GM18519 (cell line): ENCODE results near the gene NPBWR2.

ENCODE experiments used
- ATAC-seq: cut with Tn5 transposase; IDR thresholded peaks from one replicate; pipeline ENCODE4 v1.9.1; 2021; ENCODE audit warnings: mild to moderate bottlenecking, moderate library complexity; ENCODE audit not compliant: unreplicated experiment, low FRiP score

NPBWR2 gene, protein sequence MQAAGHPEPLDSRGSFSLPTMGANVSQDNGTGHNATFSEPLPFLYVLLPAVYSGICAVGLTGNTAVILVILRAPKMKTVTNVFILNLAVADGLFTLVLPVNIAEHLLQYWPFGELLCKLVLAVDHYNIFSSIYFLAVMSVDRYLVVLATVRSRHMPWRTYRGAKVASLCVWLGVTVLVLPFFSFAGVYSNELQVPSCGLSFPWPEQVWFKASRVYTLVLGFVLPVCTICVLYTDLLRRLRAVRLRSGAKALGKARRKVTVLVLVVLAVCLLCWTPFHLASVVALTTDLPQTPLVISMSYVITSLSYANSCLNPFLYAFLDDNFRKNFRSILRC

DNA sequence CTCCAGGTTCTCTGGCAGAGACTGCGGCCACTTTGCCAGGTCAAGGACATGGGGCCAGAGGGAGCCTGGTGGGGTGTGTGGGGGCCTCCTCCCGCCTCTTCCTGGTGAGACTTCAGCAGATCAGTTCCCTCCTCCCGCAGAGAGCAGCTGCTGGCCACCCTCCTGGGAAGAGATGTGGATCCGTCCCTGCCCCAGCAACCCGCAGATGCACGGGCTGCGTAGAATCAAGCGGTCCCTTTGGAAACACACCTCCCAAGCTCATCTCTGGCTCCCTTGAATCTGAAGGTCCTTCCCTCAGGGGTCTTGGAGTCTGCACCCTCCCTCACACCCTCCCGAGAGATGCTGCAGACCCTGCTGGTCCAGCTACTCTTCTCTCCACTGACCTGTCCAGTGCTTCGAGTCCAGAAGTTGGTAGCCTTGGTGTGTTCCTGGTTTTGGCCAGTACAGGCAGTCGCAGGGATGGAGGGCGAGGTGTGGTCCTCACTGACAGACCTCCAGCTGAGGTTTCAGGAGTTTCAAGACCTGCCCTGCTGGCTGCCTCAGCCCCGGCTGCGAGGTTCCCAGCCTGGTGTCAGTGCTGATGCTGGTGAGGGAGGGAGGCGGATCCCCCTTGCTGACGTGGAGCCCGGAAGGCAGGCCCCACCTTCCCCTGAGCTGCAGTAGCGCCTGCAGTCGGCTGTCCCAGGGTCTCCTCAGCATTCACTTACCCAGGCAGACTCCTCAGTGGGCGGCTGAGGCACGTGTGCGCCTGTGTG lies at the start of gene NPBWR2:
Gene NPBWR2 (minus strand): TSS at position 585 of the 755 bp plus-strand sequence. CDS start 734 bp downstream, outside the sequence.
- ATAC-seq, result no peak

DNA sequence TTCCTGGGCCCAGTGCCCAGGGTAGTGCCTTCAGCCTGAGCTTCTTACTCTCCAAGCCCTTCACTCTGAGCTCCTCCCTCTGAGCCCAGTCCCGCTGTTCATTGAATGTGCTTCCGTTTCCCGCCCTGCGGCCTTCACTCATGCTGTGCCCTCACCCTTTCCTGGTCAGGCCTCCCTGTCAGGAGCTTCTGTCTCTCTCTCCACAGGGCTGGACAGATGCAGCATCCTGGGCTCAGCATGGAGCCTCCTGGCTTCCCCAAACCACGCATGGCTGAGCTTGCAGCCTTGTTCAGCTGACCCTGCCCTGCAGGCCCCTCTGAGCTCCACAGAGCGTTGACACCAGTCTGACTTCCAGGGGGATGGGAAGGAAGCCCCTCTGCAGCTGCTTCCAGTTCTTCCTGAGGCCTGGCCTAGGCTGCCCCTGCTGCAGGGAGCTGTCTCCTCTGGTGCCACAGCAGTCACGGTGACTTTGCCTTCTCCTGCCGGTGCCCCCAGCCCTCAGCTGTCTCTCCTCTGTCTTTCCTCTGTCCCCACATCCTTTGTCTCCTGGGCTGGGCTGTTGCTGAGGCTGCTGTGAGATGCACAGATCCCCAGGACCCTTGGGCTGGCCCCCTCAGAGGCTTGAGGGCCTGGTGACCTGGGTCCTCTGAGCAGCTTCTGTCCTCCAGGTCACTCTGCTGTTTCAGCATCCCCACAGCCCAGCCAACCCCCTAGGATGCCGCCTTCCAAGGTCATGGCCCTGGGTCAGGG lies 48.9 kb upstream of the NPBWR2 start:
- no peak for ATAC-seq

DNA sequence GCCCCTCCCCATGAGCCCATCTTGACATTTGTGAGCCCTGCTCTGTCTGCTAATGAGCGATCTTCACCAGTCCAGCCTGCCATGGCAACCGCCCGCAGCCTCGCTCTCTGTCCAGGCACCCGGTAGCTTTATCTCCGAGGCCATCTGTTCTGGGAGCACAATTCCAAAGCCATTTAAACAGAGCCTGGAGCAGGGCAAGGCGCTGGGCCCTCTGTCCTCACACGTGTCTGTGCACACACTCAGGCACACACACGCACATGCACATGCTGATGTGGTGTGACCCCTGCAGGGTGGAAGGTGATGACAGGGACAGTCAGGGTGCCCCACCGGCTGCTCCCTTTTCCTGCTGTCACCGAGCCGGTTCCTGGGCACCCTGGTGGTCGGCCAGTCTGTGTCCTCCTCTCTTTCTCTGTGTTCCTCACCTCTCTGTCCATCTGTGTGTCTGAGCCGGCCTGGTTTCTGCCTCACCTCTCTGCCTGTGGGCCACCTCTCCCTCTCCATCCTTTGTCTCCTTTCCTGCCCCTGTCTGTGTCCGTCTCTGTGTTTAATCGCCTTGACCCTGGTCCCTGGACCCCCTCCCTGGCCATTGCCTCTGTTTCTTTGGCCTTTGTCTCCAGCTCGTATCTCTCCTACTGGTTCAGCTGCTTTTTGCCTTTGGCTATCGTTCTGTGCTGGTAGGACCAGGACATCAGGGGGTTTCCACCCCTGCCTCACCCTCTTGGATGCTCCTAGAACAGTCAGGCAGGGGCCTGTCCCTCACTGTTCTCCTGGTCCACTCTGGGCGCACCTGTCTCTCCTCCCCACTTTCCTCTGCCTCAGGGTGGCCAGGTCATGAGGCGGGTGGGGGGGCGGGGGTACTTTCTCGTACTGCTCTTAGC lies 48.1 kb upstream of the NPBWR2 start:
- no peak for ATAC-seq

DNA sequence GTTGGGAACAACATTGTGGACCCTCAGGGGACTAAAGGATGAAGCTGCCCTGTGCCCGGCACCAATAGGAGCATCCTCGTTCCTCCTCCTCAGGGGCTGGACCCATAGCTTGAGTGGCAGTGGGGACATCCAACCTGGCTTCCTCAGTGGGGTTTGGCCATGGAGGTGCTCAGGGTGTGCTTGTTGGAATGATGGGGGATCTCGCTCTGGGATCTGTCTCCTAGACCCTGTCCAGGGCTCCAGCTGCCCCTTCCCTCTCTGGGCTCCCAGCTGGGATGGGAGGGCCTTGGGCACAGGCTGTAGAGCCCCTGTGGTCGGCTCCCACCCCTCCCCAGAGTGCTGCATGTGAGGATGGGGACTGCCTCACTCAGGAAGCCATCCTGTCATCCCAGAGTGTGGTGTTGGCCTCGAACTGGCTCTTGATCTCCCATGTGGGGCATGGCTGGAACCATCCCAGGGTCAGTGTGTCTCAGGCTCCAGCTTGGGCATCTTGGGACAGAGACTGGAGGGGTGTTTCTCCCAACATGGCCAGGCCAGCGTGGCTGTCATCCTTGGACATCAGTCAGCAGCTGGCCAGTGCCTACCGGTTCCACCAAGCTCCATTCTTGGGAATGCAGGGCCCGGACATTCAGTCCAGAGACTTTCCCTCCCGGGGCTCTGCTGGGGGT lies 47.4 kb upstream of the NPBWR2 start:
- no peak for ATAC-seq

DNA sequence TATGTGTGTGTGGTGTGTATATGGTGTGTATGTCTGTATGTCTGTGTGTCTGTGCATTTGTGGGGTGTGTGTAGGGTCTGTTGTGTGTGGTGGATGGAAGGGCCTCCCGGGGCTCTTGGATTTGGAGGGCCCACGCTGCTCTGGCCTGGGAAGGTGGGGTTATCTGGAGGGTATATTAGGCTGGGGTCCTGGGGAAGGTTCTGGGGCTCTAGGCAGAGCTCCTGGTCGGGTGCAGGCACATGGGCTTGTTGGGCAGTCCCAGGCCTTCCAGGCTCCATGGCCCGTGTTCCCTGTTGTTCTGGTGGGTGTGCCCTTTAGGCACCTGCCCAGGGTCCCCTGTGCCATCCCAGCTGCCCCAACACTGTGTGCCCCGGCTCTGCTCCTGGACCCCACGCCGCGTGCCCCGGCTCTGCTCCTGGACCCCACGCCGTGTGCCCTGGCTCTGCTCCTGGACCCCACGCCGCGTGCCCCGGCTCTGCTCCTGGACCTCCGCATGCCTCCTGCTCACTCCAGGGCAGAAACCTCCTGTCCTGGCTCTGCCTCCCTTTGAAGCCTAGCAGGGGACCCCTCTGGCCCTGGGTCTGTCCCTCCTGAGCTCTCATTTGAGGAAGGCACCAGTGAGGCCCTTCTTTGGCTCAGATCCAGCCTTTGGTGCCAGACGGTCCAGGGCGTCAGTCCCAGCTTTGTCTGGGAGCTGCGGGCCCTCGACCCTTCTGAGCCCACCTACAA lies 46.7 kb upstream of the NPBWR2 start:
- ATAC-seq, result no peak

DNA sequence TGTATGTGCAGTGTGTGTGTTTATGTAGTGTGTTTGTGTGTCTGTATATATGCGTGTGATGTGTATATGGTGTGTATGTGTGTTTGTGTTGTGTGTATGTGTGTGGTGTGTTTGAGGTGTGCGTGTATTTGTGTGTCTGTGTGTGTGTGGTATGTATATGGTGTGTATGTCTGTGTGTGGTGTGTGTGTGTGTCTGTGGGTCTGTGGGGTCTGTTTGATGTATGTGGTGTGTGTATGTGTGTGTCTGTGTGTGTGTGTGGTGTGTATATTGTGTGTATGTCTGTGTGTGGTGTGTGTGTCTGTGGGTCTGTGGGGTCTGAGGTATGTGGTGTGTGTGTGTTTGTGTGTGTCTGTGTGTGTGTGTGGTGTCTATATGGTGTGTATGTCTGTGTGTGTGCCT lies 46.0 kb upstream of the NPBWR2 start:
- ATAC-seq, result no peak

DNA sequence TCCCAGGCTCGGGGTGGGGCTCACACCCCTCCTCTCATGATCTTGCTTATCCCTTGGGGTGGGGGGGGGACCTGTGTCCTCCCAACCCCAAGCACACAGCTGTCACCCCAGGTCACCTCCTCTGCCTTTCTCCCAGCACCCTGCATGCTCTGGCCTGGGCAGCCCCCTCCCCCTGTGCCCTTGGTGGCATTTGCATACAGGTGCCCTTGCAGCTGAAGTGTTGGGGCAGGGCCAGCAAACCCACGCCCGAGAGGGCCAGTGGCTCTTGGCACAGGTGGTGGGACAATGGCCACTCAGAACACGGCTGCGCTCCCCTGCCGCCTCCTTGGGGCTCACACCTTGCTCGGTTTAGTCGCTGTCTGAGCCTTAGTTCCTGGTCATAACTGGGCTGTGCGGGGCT lies 45.5 kb upstream of the NPBWR2 start:
- no peak for ATAC-seq

DNA sequence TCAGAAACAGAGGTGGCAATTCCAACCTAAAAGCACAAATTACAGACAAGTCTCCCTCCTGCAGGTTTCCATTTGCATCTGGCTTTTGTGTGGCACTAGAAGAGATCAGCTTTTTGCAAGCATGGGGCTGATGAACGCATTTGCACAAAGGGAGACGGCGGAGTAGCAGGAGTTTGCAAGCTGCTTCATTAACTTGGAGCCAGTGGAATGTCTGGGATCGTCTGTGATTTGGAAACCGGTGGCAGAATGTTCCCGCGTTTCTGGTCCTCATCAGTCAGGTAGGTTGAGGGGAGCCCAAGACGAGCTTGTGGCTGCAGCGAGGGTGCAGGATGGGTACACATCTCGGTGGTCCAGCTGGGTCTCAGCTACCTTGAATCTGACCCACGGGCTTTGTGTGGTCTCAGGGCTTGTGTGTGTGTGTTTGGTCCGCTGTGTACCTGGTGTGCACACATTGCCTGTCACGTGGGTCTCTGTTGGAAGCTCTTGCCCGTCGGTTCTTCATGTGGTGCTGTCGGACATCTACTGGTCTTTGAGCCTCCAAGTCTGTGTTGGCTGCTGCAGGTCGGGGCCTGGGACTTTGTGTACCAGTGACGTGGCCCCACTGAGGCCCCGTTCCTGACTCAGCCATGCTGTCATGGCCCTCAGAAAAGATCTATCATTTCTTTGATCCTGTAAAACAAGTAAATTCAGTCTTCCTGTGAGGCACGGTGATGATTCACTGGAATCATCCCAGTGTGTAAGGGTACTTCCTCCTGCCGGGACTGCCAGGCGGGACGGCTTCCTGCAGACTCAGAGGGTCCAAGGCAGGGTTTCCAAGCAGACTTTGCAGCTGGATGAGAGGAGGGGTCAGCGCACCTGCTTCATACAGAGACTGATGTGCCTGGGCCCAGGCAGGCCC lies 44.5 kb upstream of the NPBWR2 start:
- no peak for ATAC-seq

DNA sequence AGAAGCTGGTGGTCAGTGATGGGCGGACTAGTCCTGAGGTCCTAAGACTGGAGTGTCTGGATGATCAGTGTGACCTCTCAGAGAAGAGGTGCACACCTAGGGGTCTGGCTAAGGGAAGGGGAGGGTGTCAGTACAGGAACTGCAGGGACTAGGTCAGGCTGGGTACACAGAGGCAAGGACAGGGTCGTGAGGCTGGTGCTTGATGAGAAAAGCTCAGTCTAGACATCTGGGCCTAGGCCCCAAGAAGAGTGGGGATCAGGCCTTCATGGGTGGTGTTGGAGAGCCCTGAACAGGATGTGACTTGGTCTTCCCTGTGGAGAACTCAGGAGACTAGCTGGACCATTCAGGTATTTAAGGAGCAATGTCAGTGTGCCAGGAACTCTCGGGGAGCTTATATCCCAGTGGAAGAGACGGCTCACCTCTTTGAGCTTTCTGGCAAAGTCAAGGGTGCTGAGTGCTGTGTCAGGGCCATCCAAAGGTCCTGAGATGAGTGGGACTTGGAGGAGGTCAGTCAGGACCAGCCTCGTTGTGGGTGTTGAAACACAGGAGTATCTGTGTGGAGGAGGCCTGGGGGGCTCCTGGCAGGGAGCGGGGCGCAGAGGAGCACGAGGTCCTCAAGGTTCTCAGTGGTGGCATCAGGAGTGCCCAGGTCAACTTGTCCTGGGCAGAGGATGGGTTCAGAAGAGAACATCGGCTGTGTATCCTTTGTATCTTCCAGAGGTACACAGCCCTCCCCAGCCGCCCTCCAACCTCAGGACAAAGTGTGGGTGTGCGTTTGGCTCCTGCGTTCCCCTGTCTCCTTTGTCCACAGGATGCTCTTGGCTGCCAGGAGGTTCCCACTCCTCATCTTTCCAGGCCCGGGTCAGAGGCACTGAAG lies 43.6 kb upstream of the NPBWR2 start:
- no peak for ATAC-seq

DNA sequence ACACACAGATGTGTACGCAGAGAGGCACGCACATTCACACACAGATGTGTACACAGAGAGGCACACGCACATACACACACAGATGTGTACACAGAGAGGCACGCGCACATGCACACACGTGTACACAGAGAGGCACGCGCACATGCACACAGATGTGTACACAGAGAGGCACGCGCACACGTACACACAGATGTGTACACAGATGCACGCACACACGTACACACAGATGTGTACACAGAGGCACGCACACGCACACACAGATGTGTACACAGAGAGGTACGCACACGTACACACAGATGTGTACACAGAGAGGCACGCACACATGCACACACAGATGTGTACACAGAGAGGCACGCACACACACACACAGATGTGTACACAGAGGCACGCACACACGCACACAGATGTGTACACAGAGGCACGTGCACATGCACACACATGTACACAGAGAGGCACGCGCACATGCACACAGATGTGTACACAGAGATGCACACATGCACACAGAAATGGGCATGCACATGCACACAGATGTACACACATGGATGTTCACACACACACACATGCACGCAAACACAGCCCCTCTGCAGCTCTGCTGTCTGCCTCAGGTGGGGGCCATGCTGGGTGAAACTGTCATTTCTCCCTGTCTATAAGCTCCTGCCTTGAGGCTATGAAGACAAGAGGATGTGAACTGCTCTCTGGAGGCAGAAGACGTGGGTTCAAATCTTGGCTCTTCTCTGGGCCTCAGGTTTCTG lies 42.6 kb upstream of the NPBWR2 start:
- ATAC-seq, result no peak

DNA sequence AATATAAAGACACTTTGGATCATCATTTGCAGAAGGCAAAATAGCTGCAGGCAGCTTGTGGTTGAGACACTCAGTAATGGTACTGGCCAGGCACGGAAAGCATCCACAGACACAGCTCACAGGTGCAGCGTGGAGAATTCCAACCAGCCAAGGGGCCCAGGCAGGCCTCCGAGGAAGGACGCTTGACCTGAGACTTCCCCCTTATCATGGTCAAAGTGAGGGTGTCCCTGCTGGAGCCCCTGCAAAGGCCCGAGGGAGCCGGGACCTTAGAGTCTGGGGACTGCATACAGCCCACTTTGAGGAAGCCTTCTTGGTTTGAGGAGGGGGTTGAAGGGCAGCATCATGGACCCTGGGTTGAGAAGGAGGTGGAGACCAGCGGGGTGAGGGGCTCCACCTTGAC lies 41.8 kb upstream of the NPBWR2 start:
- no peak for ATAC-seq

DNA sequence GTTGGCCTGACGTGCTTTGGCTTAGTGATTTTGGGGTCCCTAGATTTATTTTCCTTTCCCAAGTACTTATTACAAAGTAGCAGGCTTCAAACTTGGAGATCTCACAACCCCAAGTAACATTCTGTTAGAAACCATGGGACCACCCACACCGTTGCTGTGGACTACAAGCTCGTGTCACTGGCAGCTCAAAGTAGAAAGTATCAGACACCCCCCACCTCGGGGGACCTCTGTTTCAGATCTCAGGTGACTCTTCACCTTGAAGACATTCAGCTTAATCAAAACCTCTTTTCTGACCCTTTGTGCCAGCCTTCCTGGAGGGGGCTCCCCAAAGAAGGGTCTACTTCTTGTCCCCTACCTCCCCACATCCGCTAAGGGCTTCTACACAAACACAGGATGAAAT lies 41.2 kb upstream of the NPBWR2 start:
- ATAC-seq, result no peak

DNA sequence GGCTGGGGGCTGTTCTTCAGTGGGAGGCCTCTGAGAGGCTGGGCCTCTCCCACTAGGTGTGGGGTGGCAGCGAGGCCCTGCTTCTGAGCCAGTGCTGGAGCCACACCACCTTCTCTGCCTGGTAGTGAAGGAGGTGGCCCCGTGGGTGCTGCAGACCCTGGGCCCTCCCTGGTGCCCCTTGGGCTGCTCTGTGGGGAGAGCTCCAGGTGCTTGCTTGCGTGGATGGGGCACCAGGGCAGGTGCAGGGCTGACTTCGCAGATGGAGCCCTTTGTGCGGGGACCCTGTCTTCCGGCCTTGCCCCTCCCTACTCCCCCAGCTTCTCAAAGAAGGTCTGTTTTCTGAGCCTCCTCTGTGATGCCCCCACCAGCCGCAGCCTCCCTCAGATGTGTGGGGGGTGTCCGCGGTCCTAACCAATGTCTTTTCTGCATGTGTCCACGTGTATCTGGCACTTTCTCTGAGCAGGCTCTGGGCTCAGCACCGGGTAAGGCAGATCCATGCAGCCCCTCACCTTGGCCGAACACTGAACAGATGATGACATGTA lies 39.6 kb upstream of the NPBWR2 start:
- no peak for ATAC-seq

DNA sequence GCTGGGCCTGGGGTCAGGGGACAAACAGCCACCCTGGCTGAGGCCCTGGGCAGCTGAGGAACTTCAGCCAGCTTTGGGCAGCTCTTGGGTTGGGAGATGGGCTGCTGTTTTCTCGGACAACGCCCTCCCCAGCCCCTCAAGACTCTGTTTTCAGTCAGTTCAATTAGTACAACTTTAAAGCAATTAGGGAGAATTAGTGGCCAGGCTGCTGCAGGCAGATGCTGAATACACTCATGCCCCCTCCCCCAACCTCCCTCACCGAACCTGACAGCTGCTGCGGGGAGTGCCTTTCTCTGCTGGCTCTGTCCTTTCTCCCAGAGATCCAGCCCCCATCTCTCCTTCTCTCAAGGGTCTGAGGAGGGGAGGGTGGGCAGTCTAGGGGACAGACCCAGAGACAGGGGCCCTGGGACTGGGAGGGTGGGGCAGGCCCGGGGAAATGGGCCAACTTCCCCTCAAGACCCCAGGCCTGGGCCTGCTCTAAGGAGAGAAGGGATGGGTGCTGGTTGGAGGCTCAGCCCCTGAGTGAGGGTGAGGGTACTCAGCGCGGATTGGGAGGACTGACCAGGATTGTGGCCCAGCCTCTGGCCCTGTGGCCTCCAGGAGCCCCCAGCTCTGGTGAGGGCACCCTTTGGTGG lies 39.1 kb upstream of the NPBWR2 start:
- no peak for ATAC-seq

DNA sequence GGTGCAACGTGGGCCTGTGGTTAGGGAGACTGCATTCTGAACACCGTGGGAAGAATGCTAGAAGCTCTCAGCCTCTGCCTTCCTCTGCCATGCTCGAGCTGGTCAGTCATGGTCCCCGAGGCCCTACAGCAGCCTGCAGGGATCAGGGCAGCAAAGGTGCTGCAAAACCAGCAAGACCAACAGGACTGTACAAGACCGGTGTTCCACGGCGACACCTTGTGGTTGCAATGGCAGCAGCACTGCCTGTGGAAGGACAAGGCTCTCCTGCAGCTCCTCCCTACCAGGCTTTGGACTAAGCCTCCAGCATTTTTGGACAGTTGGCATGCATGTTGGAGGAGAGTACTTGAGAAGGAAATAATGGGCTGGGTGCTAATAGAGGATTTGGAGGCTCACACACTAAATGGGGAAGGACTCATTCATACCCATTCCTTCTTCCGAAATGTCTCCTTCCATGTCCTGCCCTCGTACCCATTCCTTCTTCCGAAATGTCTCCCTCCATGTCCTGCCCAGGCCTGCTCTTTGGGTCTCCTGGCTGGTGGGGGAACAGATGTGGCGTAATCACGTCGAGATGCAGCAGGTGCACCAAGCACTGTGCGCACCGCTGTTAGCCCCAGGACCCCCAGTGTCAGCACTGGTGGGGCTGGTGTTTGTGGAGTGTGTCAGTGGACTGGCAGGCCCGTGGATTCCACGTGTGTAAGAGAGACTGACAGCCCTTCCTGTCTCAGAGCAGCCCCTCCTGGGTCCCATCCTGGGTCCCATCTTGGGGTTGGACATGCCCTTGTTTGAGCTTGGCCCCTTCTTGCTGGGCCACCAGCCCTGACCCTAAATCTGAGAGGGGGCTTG lies 38.3 kb upstream of the NPBWR2 start:
- ATAC-seq, result no peak
